MM.1S (cell line): ENCODE measurements around the gene ATP5ME.

Source experiments
- DNase-seq: peaks from one replicate; pipeline ENCODE4 v3.0.0-alpha.2; 2015
- H2AFZ ChIP-seq: fragments of 300-600 bp; sonication (generic); 2 replicates; pipeline ENCODE4 v1.6.0; 2016; ENCODE audit warnings: antibody characterized with exemption, low read length
- H3F3A ChIP-seq: fragments of 300-600 bp; sonication (generic); 2 replicates; pipeline ENCODE4 v1.6.1; 2016; ENCODE audit warnings: mild to moderate bottlenecking, antibody characterized with exemption, low read length, moderate library complexity, mixed read lengths; ENCODE audit not compliant: insufficient read depth
- H3K27ac ChIP-seq: fragments of 300-600 bp; sonication (generic); 2 replicates; pipeline ENCODE4 v1.5.1; 2016; ENCODE audit warnings: mild to moderate bottlenecking, low read length
- H3K27me3 ChIP-seq: fragments of 300-600 bp; sonication (generic); replicated peaks from 2 replicates; pipeline ENCODE4 v1.6.0; 2016; ENCODE audit warnings: low read length; ENCODE audit not compliant: insufficient read depth
- H3K36me3 ChIP-seq: fragments of 300-600 bp; sonication (generic); replicated peaks from 2 replicates; pipeline ENCODE4 v1.6.1; 2016; ENCODE audit warnings: mild to moderate bottlenecking, low read length, mixed read lengths; ENCODE audit not compliant: insufficient read depth
- H3K4me1 ChIP-seq: fragments of 300-600 bp; sonication (generic); 2 replicates; pipeline ENCODE4 v1.6.1; 2016; ENCODE audit warnings: low read length, mixed read lengths
- H3K4me2 ChIP-seq: fragments of 300-600 bp; sonication (generic); 2 replicates; pipeline ENCODE4 v1.6.0; 2016; ENCODE audit warnings: low read depth, low read length
- H3K4me3 ChIP-seq: fragments of 300-600 bp; sonication (generic); 2 replicates; pipeline ENCODE4 v1.5.1; 2016; ENCODE audit warnings: low read length, mixed read lengths
- H3K79me2 ChIP-seq: fragments of 300-600 bp; sonication (generic); 2 replicates; pipeline ENCODE4 v1.6.1; 2016; ENCODE audit warnings: mixed run types, low read length, mixed read lengths
- H3K9ac ChIP-seq: fragments of 300-600 bp; sonication (generic); 2 replicates; pipeline ENCODE4 v1.6.1; 2016; ENCODE audit warnings: low read length, mixed read lengths
- H3K9me2 ChIP-seq: fragments of 300-600 bp; sonication (generic); replicated peaks from 2 replicates; pipeline ENCODE4 v1.6.1; 2016; ENCODE audit warnings: mild to moderate bottlenecking, low read length, mixed read lengths; ENCODE audit not compliant: insufficient read depth
- H3K9me3 ChIP-seq: fragments of 300-600 bp; sonication (generic); replicated peaks from 2 replicates; pipeline ENCODE4 v1.6.1; 2016; ENCODE audit warnings: mild to moderate bottlenecking, low read length, mixed read lengths; ENCODE audit not compliant: insufficient read depth
- H4K20me1 ChIP-seq: fragments of 300-600 bp; sonication (generic); 2 replicates; pipeline ENCODE4 v1.6.1; 2016; ENCODE audit warnings: mild to moderate bottlenecking, low read length, moderate library complexity, mixed read lengths; ENCODE audit not compliant: insufficient read depth
- EZH2 ChIP-seq: fragments of 300-600 bp; sonication (generic); optimal IDR thresholded peaks from 2 replicates; pipeline ENCODE3; 2017; ENCODE audit warnings: low read depth, mild to moderate bottlenecking, antibody characterized with exemption, low read length, mixed read lengths
- EZH2phosphoT487 ChIP-seq: fragments of 300-600 bp; sonication (generic); IDR thresholded peaks from 2 replicates; pipeline ENCODE4 v1.6.1; 2018; ENCODE audit warnings: antibody characterized with exemption, low read length
- TF ChIP-seq, protein P1 (sequence below): fragments of 300-600 bp; sonication (generic); IDR thresholded peaks from 2 replicates; pipeline ENCODE4 v1.5.1; 2016; ENCODE audit warnings: antibody characterized with exemption, low read length, mixed read lengths

ATP5ME gene

DNA sequence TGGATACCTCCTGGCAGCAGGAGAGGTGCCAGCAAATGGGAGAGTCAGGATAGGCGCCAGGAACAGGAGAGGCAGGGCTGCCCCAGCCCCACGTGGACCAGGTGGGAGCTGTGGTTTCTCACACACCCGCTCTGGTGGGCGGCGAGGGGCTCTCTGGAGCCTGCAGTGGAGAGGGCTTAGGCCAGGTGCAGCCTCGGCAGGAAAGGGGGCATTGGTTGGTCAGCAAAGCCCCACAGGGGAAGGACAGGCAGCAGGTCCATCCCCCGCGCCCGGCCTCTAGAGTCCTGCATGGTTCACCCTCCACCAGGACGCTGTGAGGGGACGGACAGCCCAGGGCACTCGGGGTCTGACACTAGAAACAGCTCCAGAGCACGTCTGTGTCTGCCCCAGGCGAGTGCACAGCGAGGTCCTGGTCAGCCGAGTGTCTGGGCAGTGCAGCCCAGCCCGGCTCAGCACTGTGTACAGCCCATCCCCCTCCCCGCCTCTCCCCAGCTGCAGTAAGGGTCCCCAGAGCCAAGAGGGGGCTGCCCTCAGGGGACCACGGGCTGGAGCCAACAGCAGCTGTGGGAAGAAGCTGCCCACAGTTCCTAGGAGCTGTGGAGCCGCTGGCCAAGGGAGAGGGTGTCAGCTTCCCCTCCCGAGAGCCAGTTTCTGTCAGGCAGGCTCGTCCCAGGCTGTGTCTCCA lies 8.2 kb downstream of the ATP5ME start:
- Histone ChIP-seq H3K27ac (no peak overlapping the region), H3K4me2 (no peak overlapping the region), H4K20me1 (no peaks in the 10 kb centered on the region), H3K9me2 (no peaks in the 10 kb centered on the region), H3K9me3 (no peaks in the 10 kb centered on the region), H3K9ac (no peak overlapping the region), H3K4me3 (no peak overlapping the region), H3K4me1 (no peaks in the 10 kb centered on the region), H2AFZ (no peak overlapping the region), H3K27me3 (no peaks in the 10 kb centered on the region), H3K36me3 (no peaks in the 10 kb centered on the region), H3F3A (no peaks in the 10 kb centered on the region), H3K79me2 (no peaks in the 10 kb centered on the region)
- TF ChIP-seq, protein P1, sequence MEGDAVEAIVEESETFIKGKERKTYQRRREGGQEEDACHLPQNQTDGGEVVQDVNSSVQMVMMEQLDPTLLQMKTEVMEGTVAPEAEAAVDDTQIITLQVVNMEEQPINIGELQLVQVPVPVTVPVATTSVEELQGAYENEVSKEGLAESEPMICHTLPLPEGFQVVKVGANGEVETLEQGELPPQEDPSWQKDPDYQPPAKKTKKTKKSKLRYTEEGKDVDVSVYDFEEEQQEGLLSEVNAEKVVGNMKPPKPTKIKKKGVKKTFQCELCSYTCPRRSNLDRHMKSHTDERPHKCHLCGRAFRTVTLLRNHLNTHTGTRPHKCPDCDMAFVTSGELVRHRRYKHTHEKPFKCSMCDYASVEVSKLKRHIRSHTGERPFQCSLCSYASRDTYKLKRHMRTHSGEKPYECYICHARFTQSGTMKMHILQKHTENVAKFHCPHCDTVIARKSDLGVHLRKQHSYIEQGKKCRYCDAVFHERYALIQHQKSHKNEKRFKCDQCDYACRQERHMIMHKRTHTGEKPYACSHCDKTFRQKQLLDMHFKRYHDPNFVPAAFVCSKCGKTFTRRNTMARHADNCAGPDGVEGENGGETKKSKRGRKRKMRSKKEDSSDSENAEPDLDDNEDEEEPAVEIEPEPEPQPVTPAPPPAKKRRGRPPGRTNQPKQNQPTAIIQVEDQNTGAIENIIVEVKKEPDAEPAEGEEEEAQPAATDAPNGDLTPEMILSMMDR: no peak
- TF ChIP-seq EZH2phosphoT487 (no peak), EZH2 (no peak)
- no peak for DNase-seq

- Histone ChIP-seq H3K9ac (no peak overlapping the region), H2AFZ (no peak overlapping the region), H3K36me3 (no peaks in the 10 kb centered on the region), H4K20me1 (no peaks in the 10 kb centered on the region), H3K4me1 (no peaks in the 10 kb centered on the region), H3K9me2 (no peaks in the 10 kb centered on the region), H3F3A (no peaks in the 10 kb centered on the region), H3K79me2 (no peaks in the 10 kb centered on the region), H3K27me3 (no peaks in the 10 kb centered on the region), H3K9me3 (no peaks in the 10 kb centered on the region), H3K4me2 (no peak overlapping the region), H3K27ac (no peak overlapping the region), H3K4me3 (no peak overlapping the region)
- TF ChIP-seq EZH2phosphoT487 (no peak), EZH2 (no peak)
- TF ChIP-seq, protein P1: no peak
- no peak for DNase-seq
These were observed 8.7 kb downstream of the ATP5ME start for GRCh38 chr4:665381-665750.

DNA sequence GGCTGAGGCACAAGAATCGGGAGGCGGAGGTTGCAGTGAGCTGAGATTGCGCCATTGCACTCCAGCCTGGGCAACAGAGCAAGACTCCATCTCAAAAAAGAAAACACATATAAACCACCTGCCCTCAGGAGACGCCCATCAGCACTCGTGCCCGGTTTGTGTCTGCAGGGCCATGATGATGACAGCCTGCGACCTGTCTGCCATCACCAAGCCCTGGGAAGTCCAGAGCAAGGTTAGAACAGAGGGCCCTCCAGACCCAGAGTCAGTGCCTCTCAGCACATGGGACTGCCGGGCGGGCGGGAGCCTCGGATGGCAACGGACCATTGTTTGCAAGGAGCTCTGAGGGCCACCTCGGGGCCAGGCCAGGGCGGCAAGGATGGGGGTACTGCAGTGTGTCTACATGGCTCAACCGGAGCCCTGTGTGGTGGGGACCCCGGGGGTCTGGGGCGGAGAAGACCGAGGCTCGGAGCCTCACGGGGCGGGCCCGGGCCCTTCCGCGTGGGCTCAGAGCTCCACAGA lies 9.3 kb downstream of the ATP5ME start:
- Histone ChIP-seq H3K79me2 (no peaks in the 10 kb centered on the region), H3K27me3 (no peaks in the 10 kb centered on the region), H3K27ac (no peak overlapping the region), H3F3A (no peaks in the 10 kb centered on the region), H2AFZ (no peak overlapping the region), H4K20me1 (no peaks in the 10 kb centered on the region), H3K4me3 (no peak overlapping the region), H3K9me3 (no peaks in the 10 kb centered on the region), H3K9ac (no peak overlapping the region), H3K4me2 (no peak overlapping the region), H3K9me2 (no peaks in the 10 kb centered on the region), H3K4me1 (no peaks in the 10 kb centered on the region), H3K36me3 (no peaks in the 10 kb centered on the region)
- TF ChIP-seq EZH2 (no peak), EZH2phosphoT487 (no peak)
- TF ChIP-seq, protein P1: no peak
- no peak for DNase-seq
